GM21447 (cell line): ENCODE measurements around the gene EPOP.
"Not testable (repeated sequence)": the region's sequence is repeated elsewhere in the genome, so short reads cannot be mapped to it uniquely, and the experiment has no call there.

Experiments
- ATAC-seq: cut with Tn5 transposase; IDR thresholded peaks from one replicate; pipeline ENCODE4 v1.9.1; 2021; ENCODE audit not compliant: unreplicated experiment

The EPOP gene

DNA sequence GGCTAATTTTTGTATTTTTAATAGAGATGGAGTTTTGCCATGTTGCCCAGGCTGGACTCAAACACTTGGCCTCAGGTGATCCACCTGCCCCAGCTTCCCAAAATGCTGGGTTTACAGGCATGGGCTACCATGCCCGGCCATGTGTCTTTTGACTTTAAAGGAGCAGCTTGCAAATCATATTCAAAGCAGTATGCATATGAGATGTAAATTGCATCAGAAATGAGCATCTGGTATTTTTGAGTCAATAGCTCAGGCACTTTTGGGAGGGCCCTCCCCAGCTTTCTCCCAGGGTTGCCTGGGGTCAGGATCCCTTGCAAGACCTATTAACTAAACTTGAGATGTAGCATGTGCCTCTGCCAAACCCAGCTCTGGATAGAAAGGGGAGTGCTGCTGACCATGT is 21.5 kb downstream of the EPOP start:
- no peak for ATAC-seq

DNA sequence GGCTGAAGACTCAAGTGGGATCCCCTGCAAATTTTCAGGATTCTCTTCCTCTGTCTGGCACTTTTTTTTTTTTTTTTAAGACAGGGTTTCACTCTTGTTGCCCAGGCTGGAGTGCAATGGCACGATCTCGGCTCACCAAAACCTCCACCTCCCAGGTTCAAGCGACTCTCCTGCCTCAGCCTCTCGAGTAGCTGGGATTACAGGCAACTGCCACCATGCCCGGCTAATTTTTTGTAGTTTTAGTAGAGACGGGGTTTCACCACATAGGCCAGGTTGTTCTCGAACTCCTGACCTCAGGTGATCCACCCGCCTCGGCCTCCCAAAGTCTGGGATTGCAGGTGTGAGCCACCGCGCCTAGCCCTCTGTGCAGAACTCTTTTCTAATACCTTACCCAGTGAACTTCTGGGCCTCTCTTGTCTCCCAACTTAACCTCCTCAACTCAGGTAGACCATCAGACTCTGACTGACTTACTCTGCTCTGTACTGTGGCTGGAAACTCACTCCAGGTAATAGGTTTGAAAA is 24.0 kb downstream of the EPOP start:
- not testable (repeated sequence) for ATAC-seq

DNA sequence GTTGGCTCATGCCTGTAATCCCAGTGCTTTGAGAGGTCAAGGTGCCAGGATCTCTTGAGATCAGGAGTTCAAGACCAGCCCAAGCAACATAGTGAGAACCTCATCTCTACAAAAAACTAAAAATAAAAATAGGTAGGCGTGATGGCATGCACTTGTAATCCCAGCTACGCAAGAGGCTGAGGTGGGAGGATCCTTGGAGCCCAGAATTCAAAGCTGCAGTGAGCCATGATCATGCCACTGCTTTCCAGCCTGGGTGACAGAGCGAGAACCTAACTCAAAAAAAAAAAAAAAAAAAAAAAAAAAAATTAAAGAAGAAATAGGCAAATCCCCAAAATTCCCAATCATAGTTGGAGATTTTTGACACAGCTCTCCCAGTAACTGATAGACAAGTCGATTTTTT is 36.8 kb downstream of the EPOP start:
- no peak for ATAC-seq

DNA sequence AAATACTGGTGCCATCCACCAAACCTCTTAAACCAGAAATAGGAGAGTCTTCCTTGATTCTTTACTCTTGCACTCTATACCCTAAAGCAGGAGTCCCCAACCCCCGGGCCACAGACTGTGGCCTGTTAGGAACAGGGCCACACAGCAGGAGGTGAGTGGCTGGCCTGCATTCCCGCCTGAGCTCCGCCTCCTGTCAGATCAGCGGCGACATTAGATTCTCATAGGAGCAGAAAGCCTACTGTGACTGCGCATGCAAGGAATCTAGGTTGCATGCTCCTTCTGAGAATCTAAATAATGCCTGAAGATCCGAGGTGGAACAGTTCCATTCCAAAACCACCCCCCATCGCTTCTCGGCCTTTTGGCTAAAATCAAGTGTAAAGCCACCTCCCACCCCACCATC is 38.7 kb downstream of the EPOP start:
- no peak for ATAC-seq

DNA sequence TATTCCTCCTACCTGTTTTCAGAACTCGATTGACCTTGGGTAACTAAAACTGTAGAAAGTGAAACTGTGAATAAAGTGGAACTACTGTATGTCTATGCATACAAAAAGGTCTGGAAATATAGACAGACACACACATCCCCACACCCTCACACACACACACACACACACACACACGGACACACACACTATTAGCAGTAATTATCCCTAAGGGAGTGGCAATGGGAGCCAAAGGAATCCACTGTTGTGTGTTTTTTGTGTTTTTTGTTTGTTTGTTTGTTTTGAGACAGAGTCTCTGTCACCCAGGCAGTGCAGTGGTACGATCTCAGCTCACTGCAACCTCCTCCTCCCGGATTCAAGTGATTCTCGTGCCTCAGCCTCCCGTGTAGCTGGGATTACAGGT is 42.4 kb downstream of the EPOP start:
- ATAC-seq, result no peak

DNA sequence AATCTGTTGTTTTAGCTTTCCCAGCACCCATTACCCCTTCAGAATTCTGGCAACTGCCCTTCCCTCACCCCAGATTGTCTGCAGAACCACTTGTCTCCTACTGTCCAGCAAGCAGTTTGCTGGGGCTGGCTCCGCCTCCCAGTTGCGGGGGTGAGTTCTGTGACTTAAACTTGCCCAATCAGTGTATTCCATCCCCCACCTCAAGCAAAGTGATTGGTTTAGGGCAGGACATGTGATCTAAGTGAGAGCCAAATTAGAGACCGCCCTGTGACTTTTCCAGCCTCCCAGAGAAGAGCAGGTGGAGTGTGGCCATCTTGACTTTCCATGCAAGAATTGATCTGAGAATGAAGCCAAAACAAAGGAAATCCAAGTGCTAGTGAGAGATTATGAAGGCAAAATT is 46.3 kb downstream of the EPOP start:
- no peak for ATAC-seq

DNA sequence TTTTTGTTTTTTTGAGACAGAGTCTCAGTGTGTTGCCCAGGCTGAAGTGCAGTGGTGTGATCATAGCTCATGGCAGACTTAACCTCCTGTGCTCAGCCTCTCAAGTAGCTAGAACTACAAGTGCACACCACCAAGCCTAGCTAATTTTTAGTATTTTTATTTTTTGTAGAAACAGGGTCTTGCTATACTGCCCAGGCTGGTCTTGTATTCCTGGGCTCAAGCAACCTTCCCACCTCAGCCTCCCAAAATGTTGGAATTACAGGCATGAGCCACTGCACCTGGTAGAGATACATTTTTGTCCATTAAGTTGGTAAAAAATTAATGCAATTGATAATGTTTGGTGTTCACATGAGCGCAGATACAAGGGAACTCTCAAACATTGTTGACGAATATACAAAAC is 46.8 kb downstream of the EPOP start:
- no peak for ATAC-seq

DNA sequence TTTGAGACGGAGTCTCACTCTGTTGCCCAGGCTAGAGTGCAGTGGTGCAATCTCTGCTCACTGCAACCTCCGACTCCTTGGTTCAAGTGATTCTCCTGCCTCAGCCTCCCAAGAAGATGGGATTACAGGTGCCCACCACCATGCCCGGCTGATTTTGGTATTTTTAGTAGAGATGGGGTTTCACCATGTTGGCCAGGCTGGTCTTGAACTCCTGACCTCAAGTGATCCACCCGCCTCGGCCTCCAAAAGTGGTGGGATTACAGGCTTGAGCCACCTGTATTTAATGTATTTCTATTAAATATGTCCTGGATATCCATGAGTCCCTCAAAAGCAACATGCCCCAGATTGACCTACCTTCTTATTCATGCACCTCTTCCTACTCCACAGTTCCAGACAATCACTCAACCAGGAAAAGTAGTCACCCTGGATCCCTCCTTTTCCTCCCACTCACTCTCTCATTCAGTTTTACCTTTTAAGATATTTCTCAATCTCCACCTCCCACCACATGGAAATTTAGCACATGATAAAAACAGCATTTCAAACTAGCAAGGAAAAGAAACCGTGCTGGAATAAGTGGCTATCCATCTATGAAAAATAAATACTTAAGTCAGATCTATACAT is 48.0 kb downstream of the EPOP start:
- ATAC-seq, result not testable (repeated sequence)

DNA sequence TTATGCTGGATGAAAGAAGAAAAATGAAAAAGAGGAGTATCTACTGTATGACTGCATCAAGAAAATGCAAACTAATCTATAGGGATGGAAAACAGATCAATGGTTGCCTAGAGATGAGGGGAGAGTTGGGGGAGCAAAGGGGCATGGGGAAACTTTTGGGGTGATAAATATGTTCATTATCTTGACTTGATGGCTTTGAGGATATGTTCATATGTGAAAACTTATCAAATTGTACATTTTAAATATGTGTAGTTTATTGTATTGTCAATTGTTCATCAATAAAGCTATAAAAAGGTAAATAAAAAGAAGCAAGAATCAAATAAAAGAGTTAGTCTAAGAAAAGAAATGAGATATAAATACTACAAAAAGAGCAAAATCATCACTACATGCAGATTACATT is 49.3 kb downstream of the EPOP start:
- ATAC-seq, result no peak

DNA sequence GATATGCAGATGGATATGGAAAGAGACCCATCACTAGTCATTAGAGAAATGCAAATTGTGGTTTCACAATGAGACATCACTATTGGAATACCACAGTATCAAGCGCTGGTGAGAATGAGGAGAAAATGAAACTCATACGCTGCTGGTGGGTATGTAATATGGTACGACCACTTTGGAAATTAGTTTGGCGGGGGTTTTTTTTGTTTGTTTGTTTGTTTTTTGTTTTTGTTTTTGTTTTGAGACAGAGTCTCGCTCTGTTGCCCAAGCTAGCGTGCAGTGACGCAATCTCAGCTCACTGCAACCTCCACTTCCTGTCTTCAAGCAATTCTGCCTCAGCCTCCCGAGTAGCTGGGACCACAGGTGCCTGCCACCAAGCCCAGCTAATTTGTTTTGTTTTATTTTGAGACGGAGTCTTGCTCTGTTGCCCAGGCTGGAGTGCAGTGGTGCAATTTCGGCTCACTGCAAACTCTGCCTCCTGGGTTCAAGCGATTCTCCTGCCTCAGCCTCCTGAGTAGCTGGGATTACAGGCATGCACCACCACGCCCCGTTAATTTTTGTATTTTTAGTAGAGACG is 49.9 kb downstream of the EPOP start:
- peak; percentile 89 for ATAC-seq
